C1 segment of cervical spinal cord (tissue), 14 donors: Measurements from ENCODE around the gene LDLRAD4.
A peak's percentile ranks its signal among the peaks of the same experiment; 100 is the strongest.

Experiments used
- DNase-seq, 14 donors: peaks; one replicate each; lab custom pipeline; 2025; lab: John Stamatoyannopoulos, UW

The LDLRAD4 gene

GRCh38 chr18:13283746-13284145 lies 65.2 kb downstream of the LDLRAD4 start:
- no peak for DNase-seq

GRCh38 chr18:13284330-13285027 lies 65.9 kb downstream of the LDLRAD4 start:
- DNase-seq = peak in 1 of 14 donors; percentile 75

GRCh38 chr18:13285874-13286273 lies 67.3 kb downstream of the LDLRAD4 start:
- no peak for DNase-seq

DNA sequence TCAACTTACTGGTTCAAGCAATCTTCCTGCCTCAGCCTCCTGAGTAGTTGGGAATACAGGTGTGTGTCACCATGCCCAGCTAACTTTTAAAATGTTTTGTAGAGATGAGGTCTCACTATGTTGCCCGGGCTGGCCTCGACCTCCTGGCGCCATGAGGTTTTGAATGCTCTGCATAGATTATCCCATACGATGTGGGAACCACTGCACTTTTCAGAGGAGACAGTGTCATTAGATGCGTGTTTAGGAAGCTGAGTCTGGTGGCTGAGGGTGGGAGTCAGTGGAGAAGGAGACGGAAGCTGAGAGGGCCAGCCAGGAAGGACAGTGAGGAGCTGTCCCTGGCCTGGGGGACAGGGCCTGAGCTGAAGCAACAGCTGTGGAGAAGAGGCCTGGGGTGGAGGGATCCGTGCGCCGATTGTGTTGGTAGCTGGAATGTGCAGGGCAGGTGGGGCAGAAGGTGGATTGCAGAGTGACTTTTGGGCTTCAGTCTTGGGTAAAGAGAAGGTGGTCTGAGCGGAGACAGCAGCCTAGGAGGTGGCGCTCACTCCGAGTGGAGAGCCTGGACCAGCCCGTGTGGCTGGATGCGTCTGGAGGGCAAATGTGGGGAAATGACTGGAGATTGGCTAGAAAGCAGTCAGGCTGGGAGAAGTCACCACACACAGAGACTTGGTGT lies 68.0 kb downstream of the LDLRAD4 start:
- DNase-seq = no peak

- DNase-seq = no peak
Measured at GRCh38 chr18:13287372-13287771, 68.8 kb downstream of the LDLRAD4 start.

DNA sequence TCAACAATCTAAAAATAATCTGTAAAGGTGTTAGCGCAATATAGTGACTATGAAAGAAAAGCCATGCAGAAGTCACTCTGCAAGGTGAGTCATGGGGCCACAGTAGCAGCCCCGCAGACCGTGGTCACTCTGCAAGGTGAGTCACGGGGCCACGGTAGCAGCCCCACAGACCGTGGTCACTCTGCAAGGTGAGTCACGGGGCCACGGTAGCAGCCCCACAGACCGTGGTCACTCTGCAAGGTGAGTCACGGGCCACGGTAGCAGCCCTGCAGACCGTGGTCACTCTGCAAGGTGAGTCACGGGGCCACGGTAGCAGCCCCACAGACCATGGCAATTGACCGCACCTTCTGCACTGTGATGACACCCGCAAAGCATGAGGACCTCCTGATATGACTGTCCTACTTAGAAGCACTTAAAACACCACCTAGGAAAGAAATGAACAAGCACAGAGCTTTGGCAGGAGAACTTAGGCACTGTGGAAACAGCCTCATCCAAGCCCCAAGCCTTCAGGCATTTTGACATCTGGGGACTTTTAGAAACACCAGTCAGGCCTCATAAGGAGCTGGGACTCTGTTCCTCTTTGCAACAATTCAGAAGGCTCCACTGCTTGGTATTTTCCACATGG lies 70.1 kb downstream of the LDLRAD4 start:
- DNase-seq = no peak

GRCh38 chr18:13289481-13290205 lies 71.1 kb downstream of the LDLRAD4 start:
- no peak for DNase-seq

DNA sequence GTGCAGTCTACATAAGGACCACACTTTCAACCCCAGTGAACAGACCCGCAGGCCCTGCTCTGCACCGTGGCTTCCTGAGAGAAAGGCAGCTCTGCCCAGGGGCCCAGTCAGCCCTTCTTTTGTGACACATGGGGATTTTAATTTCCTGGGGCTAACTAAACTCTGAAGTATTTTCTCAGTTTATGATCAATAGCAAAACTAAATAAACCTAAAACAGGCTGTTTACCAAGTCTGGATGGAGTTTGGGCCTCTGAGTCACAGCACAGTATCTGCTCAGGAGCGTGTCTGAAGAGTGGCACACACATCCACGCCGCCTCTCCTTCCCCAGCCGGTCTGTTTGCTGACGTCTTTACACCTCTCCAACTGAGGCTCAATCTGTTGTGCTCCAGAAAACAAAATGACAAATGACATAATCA lies 72.3 kb downstream of the LDLRAD4 start:
- DNase-seq = peak in 1 of 14 donors; percentile 97

DNA sequence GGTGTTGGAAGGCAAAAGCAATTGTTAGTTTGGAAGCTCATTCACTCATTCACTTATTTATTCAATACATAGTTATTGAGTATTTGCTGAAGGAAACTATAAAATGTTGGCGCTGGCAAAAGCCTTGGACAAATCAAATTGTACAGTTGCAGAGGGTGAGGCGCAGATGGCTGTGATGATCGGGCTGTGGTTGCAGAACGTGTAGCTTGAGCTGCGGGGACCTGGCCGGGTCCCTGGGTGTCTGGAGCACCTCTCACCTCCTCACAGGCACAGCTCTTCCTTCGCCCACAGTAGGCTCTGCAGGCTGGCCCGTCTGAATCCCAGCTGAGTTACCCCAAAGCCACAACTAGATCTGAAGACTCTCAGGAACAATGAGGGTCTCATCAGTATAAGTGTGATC lies 72.7 kb downstream of the LDLRAD4 start:
- no peak for DNase-seq

GRCh38 chr18:13291745-13292447 lies 73.3 kb downstream of the LDLRAD4 start:
- DNase-seq = peak in 1 of 14 donors; percentile 85

DNA sequence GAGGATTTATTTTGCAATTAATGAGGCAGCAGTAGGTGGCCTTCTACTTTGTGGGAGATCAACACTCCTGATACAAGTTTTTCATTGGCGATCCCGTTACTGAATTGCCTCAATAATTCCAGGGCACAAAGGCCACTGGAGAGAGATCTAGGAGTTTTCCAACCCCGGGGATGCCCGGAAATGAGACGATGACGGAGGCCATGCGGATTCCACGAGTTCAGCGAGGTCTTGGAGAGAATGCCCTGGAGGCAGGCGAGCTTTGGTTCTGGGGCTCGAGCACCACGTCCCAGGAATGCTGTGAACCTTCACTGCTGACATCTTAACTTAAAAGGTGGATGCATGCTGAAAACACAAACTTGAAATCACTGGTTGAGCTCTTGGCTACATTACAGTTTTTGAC lies 74.2 kb downstream of the LDLRAD4 start:
- DNase-seq = no peak

DNA sequence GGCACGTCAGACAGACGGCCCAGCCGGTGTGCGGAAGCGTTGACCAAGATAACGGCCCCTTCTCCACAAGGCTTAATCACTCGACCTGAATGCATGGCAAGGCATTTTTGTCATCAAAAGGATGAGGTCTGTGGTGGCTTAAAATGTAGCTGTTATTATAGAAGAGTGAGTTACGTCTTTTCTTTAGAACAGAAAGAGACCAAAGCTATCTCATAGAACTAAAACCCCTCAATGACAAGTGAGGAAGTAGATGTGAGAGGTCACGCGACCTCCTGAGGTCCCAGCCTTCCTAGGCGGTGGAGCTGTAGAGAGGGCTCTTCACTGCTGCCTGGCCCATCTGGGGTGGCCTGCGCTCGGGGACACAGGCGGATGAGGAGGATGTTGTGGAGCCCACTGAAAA lies 75.7 kb downstream of the LDLRAD4 start:
- no peak for DNase-seq

GRCh38 chr18:13295894-13296293 lies 77.3 kb downstream of the LDLRAD4 start:
- no peak for DNase-seq

- DNase-seq = no peak
Measured at GRCh38 chr18:13296867-13297574, 78.5 kb downstream of the LDLRAD4 start.

DNA sequence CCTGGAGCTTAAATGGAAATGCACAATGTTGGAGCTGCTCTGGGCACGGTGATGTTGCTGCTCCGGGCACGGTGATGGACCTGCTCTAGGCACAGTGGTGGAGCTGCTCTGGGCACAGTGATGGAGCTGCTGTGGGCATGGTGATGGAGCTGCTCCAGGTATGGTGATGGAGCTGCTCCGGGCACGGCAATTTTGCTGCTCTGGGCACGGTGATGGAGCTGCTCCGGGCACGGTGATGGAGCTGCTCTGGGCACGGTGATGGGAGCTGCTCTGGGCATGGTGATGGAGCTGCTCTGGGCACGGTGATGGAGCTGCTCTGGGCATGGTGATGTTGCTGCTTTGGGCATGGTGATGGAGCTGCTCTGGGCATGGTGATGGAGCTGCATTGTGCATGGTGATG lies 79.7 kb downstream of the LDLRAD4 start:
- no peak for DNase-seq

GRCh38 chr18:13300029-13300428 lies 81.5 kb downstream of the LDLRAD4 start:
- DNase-seq = peak in 1 of 14 donors; percentile 63

DNA sequence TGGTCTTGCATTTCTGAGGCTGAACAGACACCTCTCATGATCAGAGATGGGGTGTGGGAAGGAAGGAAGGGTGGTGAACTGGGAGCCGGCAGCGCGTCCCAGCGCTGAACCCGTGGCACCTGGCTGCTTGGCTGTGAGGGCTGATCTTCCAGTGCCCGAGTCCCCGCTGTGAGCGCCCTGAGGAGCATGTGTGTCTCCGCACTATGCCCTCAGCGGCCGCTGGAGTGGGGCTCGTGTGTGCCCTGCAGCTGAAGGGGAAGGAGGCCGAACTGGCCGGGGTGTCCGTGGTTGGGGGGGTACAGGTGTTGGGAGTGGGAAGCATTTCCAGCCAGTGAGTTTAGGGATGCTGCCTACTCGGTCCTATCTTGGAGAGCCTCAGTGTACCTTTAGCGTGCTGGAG lies 82.2 kb downstream of the LDLRAD4 start:
- DNase-seq = no peak

DNA sequence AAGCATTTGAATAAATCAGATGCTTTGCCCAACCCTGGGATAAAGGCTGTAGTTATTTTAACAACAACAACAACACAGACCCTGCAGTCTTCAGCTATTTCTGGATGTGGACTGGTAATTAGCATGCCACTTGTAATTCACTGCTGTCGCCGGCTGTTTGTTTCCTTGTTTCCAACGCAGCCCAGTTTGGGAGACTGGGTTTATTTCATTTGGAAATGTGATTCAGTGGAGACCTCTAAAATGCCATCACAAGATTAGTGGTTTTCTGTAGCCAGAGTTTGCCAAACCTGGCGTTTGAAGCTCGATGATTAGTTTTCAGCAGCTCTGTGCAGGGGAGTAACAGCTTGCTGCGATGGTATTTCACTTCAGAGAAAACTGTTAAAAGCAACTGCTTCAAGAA lies 83.5 kb downstream of the LDLRAD4 start:
- no peak for DNase-seq

DNA sequence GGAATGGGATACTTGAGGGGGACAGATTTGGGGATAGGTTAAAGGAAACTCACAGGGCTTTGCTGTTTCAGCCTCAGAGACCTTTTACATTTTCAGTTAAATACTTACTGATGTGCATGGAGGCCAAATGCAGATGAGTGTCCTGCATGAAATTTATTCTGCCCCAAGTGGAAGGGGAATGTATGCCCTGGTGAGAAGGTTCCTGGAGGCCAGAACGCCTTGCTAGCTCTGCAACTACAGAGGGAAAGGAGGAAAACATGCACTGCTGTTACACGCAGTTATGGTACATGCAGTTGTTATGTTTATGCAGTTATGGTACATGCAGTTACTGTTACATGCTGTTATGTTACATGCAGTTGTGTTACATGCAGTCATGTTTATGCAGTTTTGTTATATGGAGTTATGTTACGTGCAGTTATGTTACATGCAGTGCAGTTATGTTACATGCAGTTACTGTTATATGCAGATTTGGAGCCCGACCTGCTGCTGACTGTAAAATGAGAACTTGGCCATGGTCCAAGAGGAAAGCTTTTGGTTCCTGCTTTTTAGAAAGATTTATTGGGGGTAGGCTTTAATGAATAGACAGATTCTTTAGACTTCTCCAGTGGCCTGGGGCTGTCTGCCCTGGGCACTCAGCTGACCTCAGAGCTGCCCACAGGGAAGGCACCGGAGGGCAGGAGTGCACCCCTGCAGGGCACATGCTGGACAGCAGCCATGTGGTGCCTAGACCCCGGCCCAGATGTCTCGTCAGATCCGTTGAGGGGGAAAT lies 84.1 kb downstream of the LDLRAD4 start:
- no peak for DNase-seq

GRCh38 chr18:13303756-13304364 lies 85.3 kb downstream of the LDLRAD4 start:
- no peak for DNase-seq
